ENCODE data around the gene ZNF565. TPM values are rescaled to one million over a fixed set of nuclear protein-coding genes. Genes with fewer than 3 reads are reported as not detected.

The ZNF565 gene
- total RNA-seq, 1 donor from 2014 or later = 3.9 TPM

GRCh38 chr19:36152352-36153091 lies 61.9 kb downstream of the ZNF565 start, which contains the start of gene COX7A1:
TSS of gene COX7A1 (minus strand) at chr19:36152447. CDS start at chr19:36152407, 40 bp downstream.
- peak in 1 of 2 donors; percentile 46 for TF ChIP-seq POLR2A (IDR thresholded peaks at IDR 0.05)
- TF ChIP-seq POLR2AphosphoS5 (IDR thresholded peaks at IDR 0.05; ENCODE audit: insufficient read depth in 1 of 2, low read depth in 1 of 2) = peak; percentile 42 to 89
- no peak for TF ChIP-seq CTCF (IDR thresholded peaks at IDR 0.05)
- no peaks in the 10 kb centered on the region for H3K27me3 ChIP-seq
- H3K27ac ChIP-seq = peak within 1 kb of the TSS; percentile 96
- intact Hi-C loops (cut with DNase I) = no loop called here
- H3K4me3 ChIP-seq = peak within 1 kb of the TSS; percentile 63 to 72
- no peaks in the 10 kb centered on the region for H3K9me3 ChIP-seq
- peaks cover 0 to 31% of the 10 kb centered on the region in 2 donors for H3K36me3 ChIP-seq
- H3K4me1 ChIP-seq = peaks cover 32% of the 10 kb centered on the region
- DNase-seq (ENCODE audit: extremely low spot score in 2 of 2) = no peak

GRCh38 chr19:36152019-36152351 lies 62.5 kb downstream of the ZNF565 start:
- Histone ChIP-seq H3K36me3 (peaks cover 0 to 36% of the 10 kb centered on the region in 2 donors), H3K4me1 (peaks cover 28% of the 10 kb centered on the region), H3K27ac (peak overlapping the region; percentile 96), H3K27me3 (no peaks in the 10 kb centered on the region), H3K4me3 (peak overlapping the region; percentile 63 to 72), H3K9me3 (no peaks in the 10 kb centered on the region)
- TF ChIP-seq POLR2AphosphoS5 (IDR thresholded peaks at IDR 0.05; ENCODE audit: insufficient read depth in 1 of 2, low read depth in 1 of 2) = no peak
- no peak for TF ChIP-seq POLR2A (IDR thresholded peaks at IDR 0.05)
- no peak for TF ChIP-seq CTCF (IDR thresholded peaks at IDR 0.05)
- intact Hi-C loops (cut with DNase I) = no loop called here
- no peak for DNase-seq (ENCODE audit: extremely low spot score in 2 of 2)

GRCh38 chr19:36151144-36152018 lies 63.1 kb downstream of the ZNF565 start:
- intact Hi-C loops (cut with DNase I) = no loop called here
- Histone ChIP-seq H3K4me3 (peak overlapping the region; percentile 63 to 72), H3K27me3 (no peaks in the 10 kb centered on the region), H3K9me3 (no peaks in the 10 kb centered on the region), H3K4me1 (peaks cover 28% of the 10 kb centered on the region), H3K36me3 (peaks cover 0 to 42% of the 10 kb centered on the region in 2 donors), H3K27ac (peak overlapping the region; percentile 96)
- DNase-seq (ENCODE audit: extremely low spot score in 2 of 2) = no peak
- TF ChIP-seq POLR2A (IDR thresholded peaks at IDR 0.05) = peak in 1 of 2 donors; percentile 13
- TF ChIP-seq POLR2AphosphoS5 (IDR thresholded peaks at IDR 0.05; ENCODE audit: insufficient read depth in 1 of 2, low read depth in 1 of 2) = peak in 1 of 2 donors; percentile 71
- TF ChIP-seq CTCF (IDR thresholded peaks at IDR 0.05) = no peak

- H3K9me3 ChIP-seq = no peaks in the 10 kb centered on the region
- H3K27ac ChIP-seq = peak overlapping the region; percentile 96
- H3K36me3 ChIP-seq = peaks cover 0 to 50% of the 10 kb centered on the region in 2 donors
- no peak for DNase-seq (ENCODE audit: extremely low spot score in 2 of 2)
- H3K4me3 ChIP-seq = no peak overlapping the region
- no peaks in the 10 kb centered on the region for H3K27me3 ChIP-seq
- intact Hi-C loops (cut with DNase I) = no loop called here
- TF ChIP-seq POLR2AphosphoS5 (IDR thresholded peaks at IDR 0.05; ENCODE audit: insufficient read depth in 1 of 2, low read depth in 1 of 2) = no peak
- no peak for TF ChIP-seq POLR2A (IDR thresholded peaks at IDR 0.05)
- TF ChIP-seq CTCF (IDR thresholded peaks at IDR 0.05) = no peak
- peaks cover 28% of the 10 kb centered on the region for H3K4me1 ChIP-seq
These were observed 63.9 kb downstream of the ZNF565 start for GRCh38 chr19:36150586-36150985.
